GM18858 (cell line): ENCODE data around the gene PLEKHG4B.
"Not testable (repeated sequence)": the region's sequence is repeated elsewhere in the genome, so short reads cannot be mapped to it uniquely, and the experiment has no call there.

Source experiments
- ATAC-seq: cut with Tn5 transposase; IDR thresholded peaks from one replicate; pipeline ENCODE4 v1.9.1; 2021; ENCODE audit not compliant: unreplicated experiment

PLEKHG4B gene

DNA sequence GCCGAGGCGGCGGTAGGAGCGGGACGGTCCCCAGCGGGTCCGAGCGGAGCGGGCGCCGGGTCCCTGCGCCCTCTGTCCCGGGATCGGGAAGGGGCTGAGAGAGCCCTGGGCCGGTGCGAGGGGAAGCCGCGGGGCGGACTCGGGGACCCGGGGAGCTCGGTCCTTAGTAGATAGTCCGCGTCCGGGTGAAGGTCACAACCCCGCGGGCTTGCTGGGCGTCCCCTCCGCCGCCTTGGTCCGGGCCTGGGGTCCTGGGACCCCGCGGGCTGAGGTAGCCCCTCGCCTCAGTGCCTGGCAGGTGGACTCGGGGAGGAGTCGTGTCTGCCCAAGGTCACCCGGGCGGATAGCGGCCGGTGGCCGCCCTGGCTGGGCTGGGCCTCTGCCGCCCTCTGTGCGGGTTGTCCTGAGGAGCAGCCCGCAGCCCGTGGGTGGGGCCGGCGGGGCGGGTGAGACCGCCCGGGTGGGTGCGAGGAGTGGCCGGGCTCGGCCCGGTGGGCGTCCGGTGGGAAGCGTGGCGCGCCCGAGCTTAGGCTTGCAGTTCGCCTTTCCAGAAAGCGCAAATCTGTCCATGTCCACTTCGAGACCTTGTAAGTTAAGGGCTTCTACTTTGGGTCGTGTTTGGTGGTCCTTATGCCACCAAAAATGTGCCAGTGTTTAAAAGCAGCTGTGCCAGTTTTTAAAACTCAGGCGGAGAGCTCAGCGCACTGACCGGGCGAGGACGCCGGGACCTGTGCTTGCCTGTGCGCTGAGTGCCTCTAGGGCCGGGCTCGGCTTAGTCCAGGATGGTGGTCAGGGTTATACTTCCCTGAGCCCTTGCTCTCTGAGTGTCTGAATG, 126.7 kb downstream of the PLEKHG4B start:
- ATAC-seq, result peak; percentile 12

DNA sequence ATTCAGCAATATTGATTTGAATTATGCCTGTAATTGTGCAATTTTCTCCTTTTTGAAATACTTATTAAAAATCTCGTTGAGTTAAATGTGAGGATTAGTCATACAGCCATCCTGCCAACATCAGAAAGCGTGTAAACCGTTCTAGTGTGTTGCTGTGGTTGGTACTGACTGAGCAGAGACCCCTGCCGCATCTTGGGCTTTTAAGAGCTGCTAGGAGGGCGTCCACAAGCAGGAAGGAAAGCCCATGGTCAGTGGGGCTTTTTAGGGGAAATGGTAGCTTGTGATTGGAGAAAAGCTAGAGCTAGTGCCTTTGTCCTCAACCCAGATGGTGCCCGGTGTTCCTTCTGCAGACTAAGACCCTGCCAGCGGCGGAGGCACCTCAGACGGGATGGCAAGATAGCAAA, 127.5 kb downstream of the PLEKHG4B start:
- no peak for ATAC-seq

DNA sequence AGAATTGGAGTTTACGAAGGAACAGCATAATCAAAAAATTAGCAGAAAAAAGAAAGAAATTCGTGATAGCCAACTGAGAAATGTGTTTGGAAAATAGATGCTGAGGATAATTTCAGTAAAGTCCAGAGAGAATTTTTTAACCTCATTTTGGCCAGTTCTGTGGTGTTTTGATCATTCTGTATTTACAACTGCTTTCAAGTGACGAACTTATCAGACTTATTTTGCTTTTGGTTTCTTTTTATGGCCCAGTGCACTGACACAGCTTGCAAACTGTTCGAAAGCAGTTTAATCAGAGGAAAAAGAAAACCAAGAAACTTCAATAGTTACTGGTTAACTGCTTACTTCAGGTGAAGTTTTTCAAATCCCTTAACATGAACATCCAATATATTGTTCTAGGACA, 128.0 kb downstream of the PLEKHG4B start:
- no peak for ATAC-seq

DNA sequence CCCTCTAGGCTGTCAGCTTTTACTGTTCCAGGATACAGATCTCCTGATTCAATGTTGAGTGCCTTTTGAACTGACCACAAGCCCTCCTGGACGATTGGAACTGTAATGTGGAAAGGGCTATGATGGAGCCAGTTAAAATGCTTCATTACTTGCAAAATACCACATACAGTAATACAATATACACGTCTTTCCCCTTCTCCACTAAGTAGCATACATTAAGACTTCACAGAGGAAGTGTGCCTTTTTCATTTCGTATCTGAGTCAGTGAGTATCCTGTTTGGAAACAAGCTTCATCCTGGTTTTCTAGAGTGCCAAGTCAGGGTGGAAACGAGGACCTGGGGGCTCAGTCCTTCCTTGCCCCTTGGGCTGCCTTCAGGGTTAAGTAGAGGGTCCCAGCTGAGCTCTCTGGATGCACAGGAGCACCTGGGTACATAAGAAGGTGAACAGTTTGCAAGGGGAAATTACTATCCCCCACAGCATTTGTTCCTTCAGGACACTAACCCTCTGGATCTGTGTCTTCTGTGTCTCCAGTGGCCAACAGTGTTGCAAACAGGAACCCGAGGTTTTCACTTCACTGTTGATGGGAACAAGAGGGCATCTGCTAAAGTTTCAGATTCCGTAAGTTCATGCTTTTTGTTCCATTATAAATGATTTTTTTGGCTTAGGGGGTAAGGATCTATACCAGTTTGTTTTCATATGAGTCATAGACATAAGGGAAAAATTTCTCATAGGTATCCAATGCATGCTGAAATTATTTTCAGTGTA, 131.2 kb downstream of the PLEKHG4B start:
- not testable (repeated sequence) for ATAC-seq

DNA sequence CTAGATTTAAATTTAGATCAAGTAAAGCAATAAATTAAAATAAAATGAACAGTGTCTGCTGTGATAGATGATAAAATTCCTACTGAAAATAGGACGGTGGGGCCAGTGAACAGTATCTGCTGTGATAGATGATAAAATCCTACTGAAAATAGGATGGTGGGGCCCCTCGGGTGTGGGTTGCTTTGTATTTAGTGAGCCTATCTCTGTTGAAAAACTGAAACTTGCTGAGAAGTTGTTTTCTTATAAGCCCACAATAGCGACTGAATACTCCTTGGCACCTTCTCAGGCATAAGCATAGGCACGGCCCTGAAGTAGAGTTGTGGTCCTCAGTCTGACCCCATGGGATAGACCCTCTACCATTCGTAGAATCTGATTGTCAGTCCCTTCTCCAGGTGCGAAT, 131.8 kb downstream of the PLEKHG4B start:
- no peak for ATAC-seq

DNA sequence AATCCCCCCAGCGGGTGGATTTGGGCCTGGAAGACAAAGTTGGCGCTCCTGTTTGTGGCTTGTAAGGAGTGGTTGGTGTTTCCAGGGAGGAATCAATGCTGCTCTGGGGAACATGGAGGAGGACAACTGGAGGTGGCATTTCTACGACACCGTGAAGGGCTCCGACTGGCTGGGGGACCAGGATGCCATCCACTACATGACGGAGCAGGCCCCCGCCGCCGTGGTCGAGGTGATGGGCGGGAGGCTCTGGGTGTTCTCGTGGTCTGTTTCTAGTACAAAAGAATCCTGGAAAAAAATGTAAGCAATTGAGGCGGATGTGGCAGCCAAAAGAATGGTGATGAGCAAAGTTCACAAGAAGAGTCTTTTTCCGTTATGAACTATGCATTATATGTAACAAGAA, 133.4 kb downstream of the PLEKHG4B start:
- no peak for ATAC-seq

DNA sequence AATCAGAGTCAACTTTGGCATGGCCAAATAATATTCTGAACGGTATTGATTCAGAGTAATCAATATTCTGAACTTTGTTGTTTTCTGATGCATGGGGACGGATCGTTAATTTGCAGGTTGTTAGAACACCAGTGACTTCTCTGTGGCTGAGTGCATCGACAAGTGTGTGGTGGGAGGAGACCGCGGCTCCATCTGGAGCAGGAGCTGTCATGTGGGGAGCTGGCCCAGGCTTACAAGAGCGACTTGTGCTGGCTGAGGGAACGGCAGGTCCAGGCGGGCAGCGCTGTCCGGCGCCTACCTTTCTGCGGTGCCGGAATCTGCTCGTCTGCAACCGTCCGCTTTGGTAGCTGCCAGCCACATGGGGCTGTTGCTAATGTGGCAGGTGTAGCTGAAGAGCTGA, 135.4 kb downstream of the PLEKHG4B start:
- ATAC-seq, result not testable (repeated sequence)

DNA sequence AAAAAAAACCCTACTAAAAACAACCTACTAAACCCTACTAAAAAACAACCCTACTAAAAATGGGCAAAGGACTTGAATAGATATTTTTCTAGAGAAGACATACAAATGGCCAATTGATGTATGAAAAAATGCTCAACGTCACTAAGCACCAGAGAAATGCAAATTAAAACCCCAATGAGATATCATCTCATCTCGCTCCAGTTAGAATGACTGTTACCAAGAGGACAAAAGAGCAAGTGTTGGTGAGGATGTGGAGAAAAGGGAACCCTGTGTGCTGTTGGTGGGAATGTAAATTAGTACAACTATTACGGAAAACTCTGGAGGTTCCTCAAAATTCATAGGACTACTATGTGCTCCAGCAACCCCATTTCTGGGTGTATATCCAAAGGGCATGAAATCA, 136.9 kb downstream of the PLEKHG4B start:
- no peak for ATAC-seq

DNA sequence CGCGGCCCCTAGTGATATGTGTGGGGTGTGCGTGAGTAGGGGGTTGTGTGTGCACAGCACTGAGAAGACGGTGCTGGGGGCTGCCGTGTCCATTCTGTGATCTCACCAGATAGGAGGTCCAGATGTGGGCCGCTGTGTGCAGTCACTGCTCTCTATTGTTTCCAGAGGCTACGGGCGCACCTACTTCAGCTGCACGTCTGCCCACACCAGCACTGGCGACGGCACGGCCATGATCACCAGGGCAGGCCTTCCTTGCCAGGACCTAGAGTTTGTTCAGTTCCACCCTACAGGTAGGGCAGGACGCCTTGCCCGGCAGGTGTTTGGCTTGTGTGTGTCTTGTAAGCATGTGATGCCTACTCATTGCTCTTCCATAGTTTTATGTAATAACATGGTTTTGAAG, 138.7 kb downstream of the PLEKHG4B start:
- ATAC-seq, result no peak

DNA sequence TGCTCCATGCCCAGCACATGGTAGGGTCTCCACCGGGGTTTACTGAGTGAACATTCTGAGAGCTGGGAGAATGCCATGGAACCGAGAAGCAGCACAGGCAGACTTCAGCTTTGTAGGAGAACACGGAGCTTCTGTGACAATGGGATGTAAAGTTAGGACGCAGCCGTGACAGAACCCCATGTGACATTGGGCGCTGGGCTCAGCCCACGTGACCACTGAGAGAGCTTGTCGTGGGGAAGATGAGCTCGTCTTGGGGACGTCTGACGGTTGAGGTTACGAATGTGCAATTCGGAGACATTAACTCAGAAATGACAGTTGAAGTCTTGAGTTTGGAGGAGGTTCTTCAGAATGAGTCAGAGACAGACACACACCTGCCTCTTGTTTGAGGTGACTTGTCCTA, 139.7 kb downstream of the PLEKHG4B start:
- no peak for ATAC-seq

DNA sequence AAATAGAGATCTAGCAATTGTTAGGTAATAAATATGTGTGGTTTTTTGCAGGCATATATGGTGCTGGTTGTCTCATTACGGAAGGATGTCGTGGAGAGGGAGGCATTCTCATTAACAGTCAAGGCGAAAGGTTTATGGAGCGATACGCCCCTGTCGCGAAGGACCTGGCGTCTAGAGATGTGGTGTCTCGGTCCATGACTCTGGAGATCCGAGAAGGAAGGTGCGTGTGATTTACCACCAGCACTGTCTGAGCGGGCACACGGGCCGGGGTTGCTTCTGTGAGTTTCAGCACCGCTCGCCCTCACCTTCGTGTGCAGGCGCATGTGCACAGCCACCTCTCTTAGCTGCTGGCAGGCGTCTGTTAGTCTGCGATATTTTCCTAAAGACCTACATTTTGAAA, 141.5 kb downstream of the PLEKHG4B start:
- ATAC-seq, result not testable (repeated sequence)

DNA sequence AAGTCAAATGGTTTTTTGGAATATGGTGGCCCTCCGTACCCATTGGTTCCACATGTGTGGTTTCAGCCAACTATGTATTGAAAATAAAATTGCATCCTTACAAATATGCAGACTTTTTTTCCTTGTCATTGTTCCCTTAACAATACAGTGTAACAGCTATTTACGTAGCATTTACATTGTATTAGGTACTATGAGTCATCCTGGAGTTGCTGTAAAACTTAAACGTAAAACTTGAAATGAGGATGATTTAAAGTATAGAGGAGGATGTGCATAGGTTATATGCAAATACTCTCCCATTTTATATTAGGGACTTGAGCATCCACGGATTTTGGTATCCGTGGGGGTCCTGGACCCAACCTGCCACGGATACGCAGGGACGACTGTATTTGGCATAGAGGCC, 142.5 kb downstream of the PLEKHG4B start:
- ATAC-seq, result no peak

DNA sequence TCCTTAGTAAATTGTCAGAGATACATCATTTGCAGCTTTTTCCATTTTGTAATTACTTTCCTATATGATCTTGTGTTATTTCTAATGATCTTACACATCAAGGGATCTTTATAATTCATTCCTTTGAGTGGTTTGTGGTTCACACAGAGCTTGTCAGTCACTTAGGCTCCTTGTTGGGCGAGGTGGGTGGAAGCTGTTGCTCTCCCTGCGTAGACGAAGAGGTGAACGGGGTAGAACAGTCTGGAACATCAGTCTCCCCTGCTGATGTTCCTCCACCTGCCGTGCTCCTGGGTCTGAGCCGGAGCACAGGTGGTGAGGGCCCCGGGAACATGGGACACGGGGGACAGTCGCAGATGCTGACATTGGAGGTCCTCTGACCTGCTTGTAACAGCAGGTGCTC, 143.6 kb downstream of the PLEKHG4B start:
- not testable (repeated sequence) for ATAC-seq

DNA sequence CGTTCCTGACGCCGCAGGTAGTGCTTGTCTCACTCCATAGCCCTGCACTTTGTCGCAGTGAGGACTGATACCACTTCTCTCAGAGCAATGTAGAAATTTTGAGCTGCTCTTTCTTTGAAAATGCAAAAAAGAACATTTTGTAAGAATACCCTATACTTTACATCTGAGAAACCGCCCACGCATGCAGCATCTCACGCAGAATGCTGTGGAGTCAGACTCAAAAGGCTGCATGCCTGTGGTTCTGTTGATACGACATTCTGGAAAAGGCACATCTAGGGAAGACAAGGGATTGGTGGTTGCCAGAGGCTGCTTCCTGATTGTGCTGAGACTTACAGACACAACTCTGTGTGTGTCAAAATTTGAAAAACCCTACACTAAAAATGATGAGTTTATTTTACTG, 146.0 kb downstream of the PLEKHG4B start:
- not testable (repeated sequence) for ATAC-seq
